ENCODE measurements around the gene B4GAT1. TPM values are rescaled to one million over a fixed set of nuclear protein-coding genes. Genes with fewer than 3 reads are reported as not detected.
A peak's percentile ranks its signal among the peaks of the same experiment; 100 is the strongest.

B4GAT1 gene
- total RNA-seq, 1 donor from 2014 or later, result 31.9 TPM

DNA sequence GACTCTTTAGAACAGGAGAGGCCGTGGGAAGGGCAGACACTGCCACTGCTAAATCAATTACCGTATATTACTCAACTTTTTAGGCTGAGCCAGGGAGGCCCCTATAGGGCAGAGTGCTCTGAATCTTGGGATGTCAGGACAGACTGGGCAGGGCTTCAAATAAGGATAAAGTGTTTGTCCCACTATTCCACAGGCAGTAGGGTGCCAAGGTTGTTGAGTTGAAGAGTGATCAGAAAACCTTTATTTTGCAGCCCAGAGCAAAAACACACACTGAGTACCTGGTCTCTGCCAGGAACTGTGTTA is 1.6 kb upstream of the B4GAT1 start:
- Mint-ChIP-seq H3K4me1 (ENCODE audit: unreplicated experiment) (peaks cover 14% of the 10 kb centered on the region), H3K4me3 (peak overlapping the region; percentile 96), H3K9me3 (no peaks in the 10 kb centered on the region), H3K27ac (peak overlapping the region; percentile 51), H3K27me3 (peaks cover 5% of the 10 kb centered on the region), H3K36me3 (peaks cover 4% of the 10 kb centered on the region)
- DNase-seq (ENCODE audit: extremely low spot score, unreplicated experiment), result no peak
- TF ChIP-seq, protein P1, sequence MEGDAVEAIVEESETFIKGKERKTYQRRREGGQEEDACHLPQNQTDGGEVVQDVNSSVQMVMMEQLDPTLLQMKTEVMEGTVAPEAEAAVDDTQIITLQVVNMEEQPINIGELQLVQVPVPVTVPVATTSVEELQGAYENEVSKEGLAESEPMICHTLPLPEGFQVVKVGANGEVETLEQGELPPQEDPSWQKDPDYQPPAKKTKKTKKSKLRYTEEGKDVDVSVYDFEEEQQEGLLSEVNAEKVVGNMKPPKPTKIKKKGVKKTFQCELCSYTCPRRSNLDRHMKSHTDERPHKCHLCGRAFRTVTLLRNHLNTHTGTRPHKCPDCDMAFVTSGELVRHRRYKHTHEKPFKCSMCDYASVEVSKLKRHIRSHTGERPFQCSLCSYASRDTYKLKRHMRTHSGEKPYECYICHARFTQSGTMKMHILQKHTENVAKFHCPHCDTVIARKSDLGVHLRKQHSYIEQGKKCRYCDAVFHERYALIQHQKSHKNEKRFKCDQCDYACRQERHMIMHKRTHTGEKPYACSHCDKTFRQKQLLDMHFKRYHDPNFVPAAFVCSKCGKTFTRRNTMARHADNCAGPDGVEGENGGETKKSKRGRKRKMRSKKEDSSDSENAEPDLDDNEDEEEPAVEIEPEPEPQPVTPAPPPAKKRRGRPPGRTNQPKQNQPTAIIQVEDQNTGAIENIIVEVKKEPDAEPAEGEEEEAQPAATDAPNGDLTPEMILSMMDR (conservative IDR thresholded peaks at IDR 0.05), result no peak

DNA sequence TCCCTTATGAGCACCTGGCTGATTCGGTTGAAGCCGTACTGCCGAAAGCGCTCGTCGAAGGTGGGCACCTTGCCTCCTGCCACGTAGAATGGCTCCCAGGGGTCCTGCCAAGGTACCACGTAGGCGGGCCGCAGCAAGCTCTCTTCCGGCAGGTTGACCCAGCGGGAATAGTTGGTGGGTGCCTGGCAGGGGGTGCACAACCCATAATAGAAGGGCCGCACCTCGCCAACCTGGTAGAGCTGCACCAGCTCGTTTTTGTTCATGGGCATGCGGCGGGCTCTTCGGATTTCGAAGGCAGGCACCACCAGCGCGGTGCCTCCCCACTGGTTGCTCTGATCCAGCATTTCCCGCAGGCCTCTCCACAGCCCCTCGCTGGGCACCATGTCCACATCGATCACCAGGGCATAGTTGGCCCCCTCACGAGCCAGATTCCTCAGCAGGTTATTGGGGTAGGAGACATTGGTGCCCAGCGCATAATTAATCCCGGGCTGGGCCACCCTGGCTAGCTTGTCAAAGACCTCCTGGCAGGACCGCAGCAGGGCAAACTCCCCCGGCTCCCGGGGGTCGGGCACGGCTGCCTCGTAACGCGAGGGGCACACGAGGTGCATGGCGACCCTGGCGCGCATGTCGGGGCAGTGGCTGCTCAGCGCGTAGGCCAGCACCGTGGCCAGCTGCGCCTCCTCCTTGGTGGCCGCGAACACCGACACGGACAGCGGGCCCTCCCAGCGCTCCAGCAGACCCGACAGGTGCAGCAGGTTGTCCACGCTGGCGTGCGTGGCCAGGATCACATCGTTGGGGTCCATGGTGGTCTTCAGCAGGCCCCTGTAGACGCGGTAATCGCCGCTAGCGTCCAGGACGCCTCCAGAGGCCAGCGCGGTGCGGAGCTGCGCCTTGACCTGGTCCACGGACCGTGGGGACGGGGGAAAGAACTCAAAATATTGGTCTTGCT is 679 bp downstream of the B4GAT1 start:
- peak overlapping the region; percentile 97 for H3K27ac Mint-ChIP-seq
- TF ChIP-seq, protein P1 (conservative IDR thresholded peaks at IDR 0.05), result no peak
- peaks cover 4% of the 10 kb centered on the region for H3K36me3 Mint-ChIP-seq
- H3K9me3 Mint-ChIP-seq, result no peaks in the 10 kb centered on the region
- DNase-seq (ENCODE audit: extremely low spot score, unreplicated experiment), result no peak
- H3K27me3 Mint-ChIP-seq, result peaks cover 5% of the 10 kb centered on the region
- H3K4me1 Mint-ChIP-seq (ENCODE audit: unreplicated experiment), result peaks cover 23% of the 10 kb centered on the region
- H3K4me3 Mint-ChIP-seq, result peak overlapping the region; percentile 97

DNA sequence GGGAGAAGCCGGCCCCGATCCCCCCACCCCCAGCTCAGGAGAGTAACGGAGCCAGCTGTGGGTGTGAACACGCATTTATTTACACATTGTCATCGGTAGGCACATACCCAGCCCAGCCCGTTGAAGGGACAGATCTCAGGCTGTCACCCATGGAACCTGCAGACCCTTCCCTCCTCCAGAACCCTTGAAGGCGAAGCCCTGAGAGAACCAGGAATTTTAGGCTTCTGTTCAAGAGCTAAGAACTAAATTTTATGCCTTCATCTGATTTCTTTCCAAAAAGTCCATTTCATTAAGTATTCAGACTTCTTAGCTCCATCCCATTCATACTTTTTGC is 2.1 kb downstream of the B4GAT1 start:
- H3K4me3 Mint-ChIP-seq, result peak overlapping the region; percentile 97
- H3K4me1 Mint-ChIP-seq (ENCODE audit: unreplicated experiment), result peaks cover 23% of the 10 kb centered on the region
- peak overlapping the region; percentile 97 for H3K27ac Mint-ChIP-seq
- peaks cover 4% of the 10 kb centered on the region for H3K36me3 Mint-ChIP-seq
- peaks cover 5% of the 10 kb centered on the region for H3K27me3 Mint-ChIP-seq
- H3K9me3 Mint-ChIP-seq, result no peaks in the 10 kb centered on the region
- no peak for DNase-seq (ENCODE audit: extremely low spot score, unreplicated experiment)
- TF ChIP-seq, protein P1 (conservative IDR thresholded peaks at IDR 0.05), result no peak

DNA sequence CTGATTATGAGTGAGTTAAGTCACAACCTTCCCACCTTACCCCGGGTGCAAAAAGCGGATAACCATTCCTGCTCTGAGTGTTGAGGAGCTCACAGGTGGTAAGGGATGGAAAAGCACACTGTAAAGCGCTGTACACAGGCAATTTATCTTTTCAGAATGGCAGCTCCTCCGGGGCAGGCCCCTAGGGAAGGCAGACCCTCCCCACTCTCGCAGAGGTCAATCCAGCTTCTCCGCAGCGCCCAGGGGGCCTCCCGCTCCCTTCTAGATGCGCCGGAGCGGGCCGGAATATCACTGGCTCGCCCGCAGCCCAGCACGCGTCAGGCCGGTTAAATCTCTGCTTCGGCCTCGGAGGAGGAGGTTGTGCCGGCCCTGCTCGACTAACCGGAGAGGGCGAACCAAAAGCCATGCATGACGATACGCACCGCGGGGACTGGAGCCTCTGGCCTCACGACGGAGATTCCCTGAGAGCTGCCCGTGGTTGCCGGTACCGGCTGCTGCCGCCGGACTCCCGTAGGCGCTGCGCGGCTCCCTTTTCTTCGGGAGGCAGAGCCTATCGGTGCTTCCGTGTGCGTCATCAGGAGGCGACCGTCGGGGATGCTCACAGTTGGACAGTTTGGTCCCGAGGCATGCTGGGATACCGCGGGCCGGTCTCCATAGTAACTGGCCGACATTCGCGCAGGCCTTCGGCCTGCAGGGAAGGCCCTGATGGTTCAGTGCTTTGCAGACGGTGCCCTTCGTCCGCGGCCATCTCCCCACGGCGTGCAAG is 2.7 kb downstream of the B4GAT1 start, which contains the start of gene BRMS1:
TSS of gene BRMS1 (minus strand) at position 555 of the 766 bp plus-strand sequence. CDS start 2,870 bp downstream, outside the sequence.
- TF ChIP-seq, protein P1 (conservative IDR thresholded peaks at IDR 0.05), result peak; percentile 41
- peaks cover 4% of the 10 kb centered on the region for H3K36me3 Mint-ChIP-seq

DNA sequence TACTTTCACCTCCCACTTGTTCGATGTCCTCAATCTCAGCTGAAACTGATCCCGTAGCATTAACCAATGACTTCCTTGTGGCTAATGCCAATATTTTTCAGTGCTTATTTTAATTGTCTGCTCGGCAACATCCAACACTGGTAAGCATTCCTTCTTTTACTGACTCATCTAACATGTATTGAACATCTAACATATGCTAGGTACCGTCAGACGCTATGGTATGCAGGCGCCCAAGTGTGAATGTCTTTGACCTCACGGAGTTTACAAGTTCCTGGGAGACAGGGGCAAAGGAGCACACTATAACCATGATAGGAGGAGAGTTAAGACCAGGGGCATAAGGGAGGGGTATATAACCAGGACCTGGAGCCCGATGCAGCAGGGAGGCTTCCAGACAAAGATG is 4.3 kb downstream of the B4GAT1 start:
- Mint-ChIP-seq H3K36me3 (peaks cover 4% of the 10 kb centered on the region), H3K27me3 (peaks cover 5% of the 10 kb centered on the region), H3K4me1 (ENCODE audit: unreplicated experiment) (peaks cover 26% of the 10 kb centered on the region), H3K9me3 (no peaks in the 10 kb centered on the region), H3K27ac (no peak overlapping the region), H3K4me3 (peak overlapping the region; percentile 97)
- DNase-seq (ENCODE audit: extremely low spot score, unreplicated experiment), result no peak
- TF ChIP-seq, protein P1 (conservative IDR thresholded peaks at IDR 0.05), result no peak

More for the DNA sequence above, 2.7 kb downstream of the B4GAT1 start, which contains the start of gene BRMS1:
- Mint-ChIP-seq H3K9me3 (no peaks in the 10 kb centered on the region), H3K4me3 (peak within 1 kb of the TSS; percentile 97), H3K27me3 (peaks cover 5% of the 10 kb centered on the region), H3K4me1 (ENCODE audit: unreplicated experiment) (peaks cover 23% of the 10 kb centered on the region), H3K27ac (peak within 1 kb of the TSS; percentile 97)
- DNase-seq (ENCODE audit: extremely low spot score, unreplicated experiment), result peak; percentile 95

Data from type B pancreatic cell (in vitro differentiated cells).